ENCODE results near the gene PLAGL1.

Gene PLAGL1

DNA sequence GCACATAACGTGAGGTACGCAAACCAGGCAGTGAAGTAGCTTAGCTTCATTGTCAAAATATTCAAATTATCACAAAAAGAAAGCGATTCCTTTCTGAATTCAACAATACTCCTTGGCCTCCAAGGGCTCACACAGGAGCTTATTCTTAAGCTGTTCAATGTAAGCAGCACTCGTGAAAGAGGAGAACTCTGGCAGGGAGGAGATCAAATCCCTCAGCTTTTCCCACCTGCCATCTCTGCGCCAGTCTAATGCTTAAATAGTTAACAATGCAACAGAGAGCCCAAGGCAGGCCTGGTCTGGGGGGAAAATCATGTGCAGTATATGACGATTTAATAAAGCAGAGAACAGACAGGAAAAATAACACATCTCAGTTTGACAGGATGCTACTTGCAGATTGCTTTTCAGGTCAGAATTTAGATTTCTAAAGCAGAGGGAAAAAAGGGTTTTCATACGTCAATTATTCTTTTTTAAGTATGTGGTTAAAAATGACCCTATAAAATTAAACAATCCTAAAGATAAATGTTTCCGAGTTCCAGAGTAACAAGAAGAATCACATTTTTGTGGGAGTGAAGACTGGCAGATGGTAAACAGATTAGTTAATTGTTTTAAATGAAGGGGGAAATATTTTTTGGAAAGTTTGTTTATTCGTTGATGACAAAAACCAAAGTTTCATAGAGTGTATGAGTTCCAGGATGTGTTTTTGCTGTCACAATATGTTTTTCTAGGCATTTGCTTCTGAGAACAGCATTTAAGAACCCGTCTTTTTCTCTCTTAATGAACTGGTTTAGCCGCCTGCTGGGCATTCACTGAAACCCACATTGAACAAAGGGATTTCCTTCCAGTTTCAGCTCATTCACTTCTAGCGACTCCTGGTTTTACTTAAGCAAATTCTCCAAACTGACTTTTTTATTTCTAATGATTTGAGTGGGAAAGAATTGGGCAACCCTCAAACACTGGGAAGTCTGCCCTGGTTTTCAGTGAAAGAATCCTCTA, 45.9 kb downstream of the PLAGL1 start:
- no peaks in the 10 kb centered on the region for H3K4me1 ChIP-seq (ENCODE audit: insufficient read depth, low read length, severe bottlenecking)
- no peaks in the 10 kb centered on the region for H3F3A ChIP-seq (ENCODE audit: insufficient read depth, low read length)
- H3K79me2 ChIP-seq (ENCODE audit: insufficient read depth, low read length): no peaks in the 10 kb centered on the region
- no peaks in the 10 kb centered on the region for H4K20me1 ChIP-seq (ENCODE audit: insufficient read depth, low read length)
- no peak overlapping the region for H3K27ac ChIP-seq (ENCODE audit: low read depth, low read length, poor library complexity, severe bottlenecking)
- no peaks in the 10 kb centered on the region for H3K36me3 ChIP-seq (ENCODE audit: insufficient read depth, low read length)
- H2AFZ ChIP-seq (ENCODE audit: low read length): no peak overlapping the region
- H3K4me2 ChIP-seq (ENCODE audit: low read length): no peak overlapping the region
- no peaks in the 10 kb centered on the region for H3K27me3 ChIP-seq (ENCODE audit: insufficient read depth, low read length)
- H3K9me3 ChIP-seq (ENCODE audit: low read length): no peaks in the 10 kb centered on the region
- no peak overlapping the region for H3K9ac ChIP-seq (ENCODE audit: low read length)
- H3K9me2 ChIP-seq (ENCODE audit: low read depth, low read length): no peaks in the 10 kb centered on the region
- H3K4me3 ChIP-seq (ENCODE audit: low read depth, low read length, poor library complexity, severe bottlenecking): no peak overlapping the region
- TF ChIP-seq, protein P1, sequence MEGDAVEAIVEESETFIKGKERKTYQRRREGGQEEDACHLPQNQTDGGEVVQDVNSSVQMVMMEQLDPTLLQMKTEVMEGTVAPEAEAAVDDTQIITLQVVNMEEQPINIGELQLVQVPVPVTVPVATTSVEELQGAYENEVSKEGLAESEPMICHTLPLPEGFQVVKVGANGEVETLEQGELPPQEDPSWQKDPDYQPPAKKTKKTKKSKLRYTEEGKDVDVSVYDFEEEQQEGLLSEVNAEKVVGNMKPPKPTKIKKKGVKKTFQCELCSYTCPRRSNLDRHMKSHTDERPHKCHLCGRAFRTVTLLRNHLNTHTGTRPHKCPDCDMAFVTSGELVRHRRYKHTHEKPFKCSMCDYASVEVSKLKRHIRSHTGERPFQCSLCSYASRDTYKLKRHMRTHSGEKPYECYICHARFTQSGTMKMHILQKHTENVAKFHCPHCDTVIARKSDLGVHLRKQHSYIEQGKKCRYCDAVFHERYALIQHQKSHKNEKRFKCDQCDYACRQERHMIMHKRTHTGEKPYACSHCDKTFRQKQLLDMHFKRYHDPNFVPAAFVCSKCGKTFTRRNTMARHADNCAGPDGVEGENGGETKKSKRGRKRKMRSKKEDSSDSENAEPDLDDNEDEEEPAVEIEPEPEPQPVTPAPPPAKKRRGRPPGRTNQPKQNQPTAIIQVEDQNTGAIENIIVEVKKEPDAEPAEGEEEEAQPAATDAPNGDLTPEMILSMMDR (IDR thresholded peaks at IDR 0.05; ENCODE audit: low read length): no peak
- no peak for TF ChIP-seq EZH2 (IDR thresholded peaks at IDR 0.05; ENCODE audit: borderline replicate concordance, low read length)

DNA sequence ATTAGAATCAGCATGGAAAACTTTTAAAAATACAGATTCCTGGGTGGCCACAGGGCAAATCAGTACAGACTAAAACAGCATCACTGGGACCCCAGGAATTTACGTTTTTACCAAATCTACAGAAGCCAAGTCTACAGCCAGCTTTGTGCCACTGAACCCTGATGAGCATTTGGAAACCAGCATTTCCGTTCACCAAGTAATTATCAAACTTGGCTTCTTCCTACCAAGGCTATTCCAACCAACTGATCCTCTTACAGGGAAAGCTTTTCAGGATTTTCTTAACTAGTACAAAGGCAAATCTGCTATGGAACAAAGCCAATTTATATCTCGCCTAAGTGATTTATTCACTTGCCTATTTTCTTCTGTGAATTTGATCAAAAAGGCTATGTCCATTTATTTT, 47.0 kb downstream of the PLAGL1 start:
- no peaks in the 10 kb centered on the region for H3K9me3 ChIP-seq (ENCODE audit: low read length)
- no peak overlapping the region for H3K27ac ChIP-seq (ENCODE audit: low read depth, low read length, poor library complexity, severe bottlenecking)
- H2AFZ ChIP-seq (ENCODE audit: low read length): no peak overlapping the region
- no peaks in the 10 kb centered on the region for H3K79me2 ChIP-seq (ENCODE audit: insufficient read depth, low read length)
- H3K4me1 ChIP-seq (ENCODE audit: insufficient read depth, low read length, severe bottlenecking): no peaks in the 10 kb centered on the region
- H3K4me2 ChIP-seq (ENCODE audit: low read length): no peak overlapping the region
- H3K36me3 ChIP-seq (ENCODE audit: insufficient read depth, low read length): no peaks in the 10 kb centered on the region
- H3K27me3 ChIP-seq (ENCODE audit: insufficient read depth, low read length): no peaks in the 10 kb centered on the region; the same call in 1 of the 2 replicates
- no peaks in the 10 kb centered on the region for H3F3A ChIP-seq (ENCODE audit: insufficient read depth, low read length)
- H4K20me1 ChIP-seq (ENCODE audit: insufficient read depth, low read length): no peaks in the 10 kb centered on the region
- no peaks in the 10 kb centered on the region for H3K9me2 ChIP-seq (ENCODE audit: low read depth, low read length)
- no peak overlapping the region for H3K9ac ChIP-seq (ENCODE audit: low read length)
- no peak for TF ChIP-seq EZH2 (IDR thresholded peaks at IDR 0.05; ENCODE audit: borderline replicate concordance, low read length)
- TF ChIP-seq, protein P1 (IDR thresholded peaks at IDR 0.05; ENCODE audit: low read length): no peak
- no peak overlapping the region for H3K4me3 ChIP-seq (ENCODE audit: low read depth, low read length, poor library complexity, severe bottlenecking)

DNA sequence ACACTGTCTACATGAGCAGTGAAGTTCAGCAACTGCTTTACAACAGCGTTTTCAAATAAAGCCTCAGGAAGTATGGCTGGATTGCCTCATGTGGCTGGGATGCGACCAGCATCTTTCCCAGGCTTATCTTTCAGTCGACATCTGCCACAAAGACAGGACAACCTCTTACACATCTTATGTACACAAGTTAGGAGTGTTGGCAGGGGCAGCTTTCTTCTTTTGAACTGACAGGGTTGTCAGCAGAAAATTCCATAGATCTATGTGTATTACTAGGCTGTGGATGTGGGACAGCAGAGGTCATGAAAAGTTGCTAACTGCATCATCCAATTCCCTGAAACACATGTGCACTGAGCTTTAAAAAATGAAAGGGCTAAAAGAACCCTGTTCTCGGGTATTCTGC, 48.1 kb downstream of the PLAGL1 start:
- H3K4me2 ChIP-seq (ENCODE audit: low read length): no peak overlapping the region
- H2AFZ ChIP-seq (ENCODE audit: low read length): no peak overlapping the region
- no peaks in the 10 kb centered on the region for H3K9me3 ChIP-seq (ENCODE audit: low read length)
- no peak overlapping the region for H3K27ac ChIP-seq (ENCODE audit: low read depth, low read length, poor library complexity, severe bottlenecking)
- H3F3A ChIP-seq (ENCODE audit: insufficient read depth, low read length): no peaks in the 10 kb centered on the region
- no peaks in the 10 kb centered on the region for H3K36me3 ChIP-seq (ENCODE audit: insufficient read depth, low read length)
- H3K9ac ChIP-seq (ENCODE audit: low read length): no peak overlapping the region
- no peaks in the 10 kb centered on the region for H3K79me2 ChIP-seq (ENCODE audit: insufficient read depth, low read length)
- no peak overlapping the region for H3K4me3 ChIP-seq (ENCODE audit: low read depth, low read length, poor library complexity, severe bottlenecking)
- H4K20me1 ChIP-seq (ENCODE audit: insufficient read depth, low read length): no peaks in the 10 kb centered on the region
- H3K4me1 ChIP-seq (ENCODE audit: insufficient read depth, low read length, severe bottlenecking): no peaks in the 10 kb centered on the region
- no peaks in the 10 kb centered on the region; the same call in 1 of the 2 replicates for H3K27me3 ChIP-seq (ENCODE audit: insufficient read depth, low read length)
- no peak for TF ChIP-seq EZH2 (IDR thresholded peaks at IDR 0.05; ENCODE audit: borderline replicate concordance, low read length)
- TF ChIP-seq, protein P1 (IDR thresholded peaks at IDR 0.05; ENCODE audit: low read length): no peak
- H3K9me2 ChIP-seq (ENCODE audit: low read depth, low read length): no peaks in the 10 kb centered on the region
